ENCODE data around the gene KCNK13. TPM values are rescaled to one million over a fixed set of nuclear protein-coding genes. Genes with fewer than 3 reads are reported as not detected.

KCNK13 gene
- total and polyA plus RNA-seq, 2 of the 4 experiments (the other 2 are of a cell fraction), result not detected

GRCh38 chr14:90109858-90110257, 48.1 kb downstream of the KCNK13 start:
- Histone ChIP-seq H2BK15ac (ENCODE audit: low read depth, low read length) (no peak overlapping the region), H2AFZ (replicated peaks; ENCODE audit: low read length, poor library complexity) (no peak overlapping the region), H2BK5ac (ENCODE audit: low read depth, low read length, poor library complexity, severe bottlenecking) (no peak overlapping the region), H3K9ac (ENCODE audit: low read depth, low read length) (no peak overlapping the region), H3K4ac (ENCODE audit: low read depth, low read length) (no peak overlapping the region), H2AK9ac (replicated peaks; ENCODE audit: low read depth, low read length, poor library complexity) (no peak overlapping the region), H2BK120ac (ENCODE audit: low read depth, low read length) (no peak overlapping the region), H3K23ac (ENCODE audit: low read depth, low read length) (no peak overlapping the region), H3K14ac (replicated peaks; ENCODE audit: low read depth, low read length) (no peak overlapping the region), H2AK5ac (ENCODE audit: low read depth, low read length) (no peak overlapping the region), H4K20me1 (ENCODE audit: insufficient read depth, low read length) (no peaks in the 10 kb centered on the region), H3K27me3 (ENCODE audit: control insufficient read depth, insufficient read depth, low read length) (peaks cover 8% of the 10 kb centered on the region), H4K5ac (ENCODE audit: low read depth, low read length) (no peak overlapping the region), H3K9me1 (ENCODE audit: insufficient read depth, low read length) (peaks cover 3% of the 10 kb centered on the region), H4K91ac (ENCODE audit: insufficient read depth, low read depth, low read length) (no peak overlapping the region), H3K56ac (ENCODE audit: extremely low read depth, insufficient read depth, low read length) (no peak overlapping the region), H3K18ac (ENCODE audit: low read depth, low read length) (no peak overlapping the region), H3K27ac (ENCODE audit: insufficient read depth, low read length) (no peak overlapping the region), H2BK20ac (ENCODE audit: low read depth, low read length) (no peak overlapping the region), H3K4me1 (ENCODE audit: control insufficient read depth, insufficient read depth, low read length) (peaks cover 2% of the 10 kb centered on the region; the same call in 1 of the 2 replicates), H3K36me3 (ENCODE audit: control insufficient read depth, insufficient read depth, low read length) (no peaks in the 10 kb centered on the region), H3K79me1 (ENCODE audit: low read depth in 1 of 2, low read length in 2 of 2) (no peaks in the 10 kb centered on the region), H3K9me3 (ENCODE audit: control insufficient read depth, insufficient read depth, low read length) (no peaks in the 10 kb centered on the region), H3K4me3 (ENCODE audit: insufficient read depth, low read depth, low read length) (no peak overlapping the region), H4K8ac (ENCODE audit: low read depth in 2 of 2, low read length in 2 of 2) (no peak overlapping the region), H3K4me2 (ENCODE audit: low read depth, low read length) (no peak overlapping the region)
- intact Hi-C loops (cut with micrococcal nuclease) (no loop called here), in situ Hi-C loops (cut with MboI; ENCODE audit: low sequenced_read_pairs) (no loop called here), dilution Hi-C loops (cut with HindIII; ENCODE audit: low sequenced_read_pairs, unreplicated experiment) (no loop called here)
- TF ChIP-seq CTCF (conservative IDR thresholded peaks at IDR 0.05; ENCODE audit: low read depth, low read length) (no peak), NFE2L2 (IDR thresholded peaks at IDR 0.05; ENCODE audit: low read depth, low read length) (no peak), BHLHE40 (IDR thresholded peaks at IDR 0.05; ENCODE audit: low read depth, low read length) (no peak), RCOR1 (IDR thresholded peaks at IDR 0.05; ENCODE audit: insufficient replicate concordance, low read length) (no peak), MAZ (IDR thresholded peaks at IDR 0.05; ENCODE audit: borderline replicate concordance, low read depth, low read length) (no peak), FOS (IDR thresholded peaks at IDR 0.05; ENCODE audit: low read depth, low read length) (no peak), ELK1 (IDR thresholded peaks at IDR 0.05; ENCODE audit: borderline replicate concordance, low read depth, low read length) (no peak), MAFK (IDR thresholded peaks at IDR 0.05; ENCODE audit: low read depth, low read length) (no peak), POLR2A (IDR thresholded peaks at IDR 0.05; ENCODE audit: low read depth, low read length) (no peak), RFX5 (IDR thresholded peaks at IDR 0.05; ENCODE audit: low read depth, low read length) (no peak), CEBPB (IDR thresholded peaks at IDR 0.05; ENCODE audit: low read depth, low read length) (no peak), CHD1 (IDR thresholded peaks at IDR 0.05; ENCODE audit: low read depth, low read length) (no peak), RAD21 (IDR thresholded peaks at IDR 0.05; ENCODE audit: low read length) (no peak), SMC3 (IDR thresholded peaks at IDR 0.05; ENCODE audit: low read depth, low read length) (no peak), MXI1 (IDR thresholded peaks at IDR 0.05; ENCODE audit: borderline replicate concordance, low read depth, low read length) (no peak)
- TF ChIP-seq, protein P1, sequence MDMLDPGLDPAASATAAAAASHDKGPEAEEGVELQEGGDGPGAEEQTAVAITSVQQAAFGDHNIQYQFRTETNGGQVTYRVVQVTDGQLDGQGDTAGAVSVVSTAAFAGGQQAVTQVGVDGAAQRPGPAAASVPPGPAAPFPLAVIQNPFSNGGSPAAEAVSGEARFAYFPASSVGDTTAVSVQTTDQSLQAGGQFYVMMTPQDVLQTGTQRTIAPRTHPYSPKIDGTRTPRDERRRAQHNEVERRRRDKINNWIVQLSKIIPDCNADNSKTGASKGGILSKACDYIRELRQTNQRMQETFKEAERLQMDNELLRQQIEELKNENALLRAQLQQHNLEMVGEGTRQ (IDR thresholded peaks at IDR 0.05; ENCODE audit: low read depth, low read length), result no peak
- ChIA-PET CTCF (no interaction called here), POLR2A (ENCODE audit: unreplicated experiment) (no interaction called here)
- ATAC-seq (ENCODE audit: low read depth) (no peak), DNase-seq (no peak)
- no CpG with 5 or more reads among the region's 10 CpGs for WGBS, 2 experiments (ENCODE audit: extremely low coverage in 2 of 2, insufficient read length in 1 of 2)
- BruUV-seq (replicated peaks), result no TSS peak
